AML-193 (cell line): ENCODE measurements around the gene NOP9.
"Not testable (repeated sequence)": the region's sequence is repeated elsewhere in the genome, so short reads cannot be mapped to it uniquely, and the experiment has no call there.

ENCODE experiments used
- DNase-seq, 2 experiments: peaks; one replicate each; lab custom pipeline; 2025; lab: John Stamatoyannopoulos, UW

The NOP9 gene

GRCh38 chr14:24325963-24326362 lies 26.3 kb downstream of the NOP9 start:
- DNase-seq = no peak

GRCh38 chr14:24327303-24327702 lies 27.7 kb downstream of the NOP9 start:
- peak; percentile 70 to 78 for DNase-seq

GRCh38 chr14:24327914-24328313 lies 28.3 kb downstream of the NOP9 start:
- DNase-seq = not testable (repeated sequence)

- DNase-seq = peak; percentile 11 to 22
These were observed 29.5 kb downstream of the NOP9 start for GRCh38 chr14:24329073-24329663.

- DNase-seq = peak; percentile 88 to 94
These were observed 30.1 kb downstream of the NOP9 start for GRCh38 chr14:24329736-24330135.

GRCh38 chr14:24330973-24331674 lies 31.5 kb downstream of the NOP9 start:
- DNase-seq = no peak

- peak in 1 of 2 experiments; percentile 16 for DNase-seq
These were observed 32.1 kb downstream of the NOP9 start for GRCh38 chr14:24331731-24332267.

GRCh38 chr14:24332268-24332993 lies 32.8 kb downstream of the NOP9 start:
- DNase-seq = peak; percentile 67 to 77

- no peak for DNase-seq
These were observed 35.0 kb downstream of the NOP9 start, which contains the start of gene ADCY4 for GRCh38 chr14:24334431-24335291. Gene ADCY4 (minus strand): TSS chr14:24335071. CDS start chr14:24334652, 419 bp downstream.

GRCh38 chr14:24335461-24336171 lies 36.0 kb downstream of the NOP9 start:
- DNase-seq = no peak

- no peak for DNase-seq
These were observed 37.6 kb downstream of the NOP9 start for GRCh38 chr14:24337144-24337823.

- no peak for DNase-seq
These were observed 38.1 kb downstream of the NOP9 start for GRCh38 chr14:24337824-24338175.

GRCh38 chr14:24338843-24339242 lies 39.2 kb downstream of the NOP9 start:
- no peak for DNase-seq

GRCh38 chr14:24339284-24340151 lies 39.9 kb downstream of the NOP9 start, which contains the start of gene RIPK3:
Gene RIPK3 (minus strand): TSS chr14:24339991. CDS start chr14:24339826, 165 bp downstream.
- DNase-seq = peak; percentile 40 to 43

- no peak for DNase-seq
These were observed 41.0 kb downstream of the NOP9 start for GRCh38 chr14:24340606-24341005.

- no peak for DNase-seq
These were observed 43.2 kb downstream of the NOP9 start for GRCh38 chr14:24342889-24343288.

- peak; percentile 18 to 26 for DNase-seq
These were observed 44.4 kb downstream of the NOP9 start for GRCh38 chr14:24343795-24344660.

- DNase-seq = no peak
These were observed 47.5 kb downstream of the NOP9 start for GRCh38 chr14:24347134-24347533.
